Right cardiac atrium (tissue), 5 donors: ENCODE results near the gene SMARCAL1. TPM values are rescaled to one million over a fixed set of nuclear protein-coding genes. Genes with fewer than 3 reads are reported as not detected.
A peak's percentile ranks its signal among the peaks of the same experiment; 100 is the strongest.

Experiments used
- ATAC-seq, 2 donors: fragments of 200-7000 bp; cut with Tn5 transposase; one replicate each; pipeline versions ENCODE4 v1.8.0 to v1.9.1; 2020; ENCODE audit warnings: moderate library complexity in 2 of 2, mild to moderate bottlenecking in 1 of 2
- DNase-seq, 3 donors: peaks; one replicate each; pipeline ENCODE4 v3.0.0-alpha.2; 2020
- H3K27ac ChIP-seq: one replicate; pipeline ENCODE4 v1.5.1; 2013; ENCODE audit warnings: mild to moderate bottlenecking, low read length, control low read depth, moderate library complexity
- H3K27me3 ChIP-seq: one replicate; pipeline ENCODE4 v1.6.1; 2013; ENCODE audit not compliant: control insufficient read depth, insufficient read depth
- H3K4me1 ChIP-seq: one replicate; pipeline ENCODE4 v1.6.1; 2013; ENCODE audit warnings: low read length; ENCODE audit not compliant: control insufficient read depth, insufficient read depth
- H3K4me3 ChIP-seq: one replicate; pipeline ENCODE4 v1.5.1; 2013; ENCODE audit warnings: low read length, control low read depth
- H3K9me3 ChIP-seq: one replicate; pipeline ENCODE4 v1.6.1; 2013; ENCODE audit warnings: low read length; ENCODE audit not compliant: control insufficient read depth
- WGBS: extraction: QIAGEN DNeasy Blood & Tissue Kit; methylation state at CpG from one replicate; pipeline ENCODE4 v1.1.7; 2013; 5-methylcytosine and 5-hydroxymethylcytosine counted together
- intact Hi-C, 4 donors: fragments of 100-400 bp; cut with DNase I; formaldehyde crosslinking; loops; one replicate each; pipeline versions ENCODE4 v1.11.0 to v1.14.0; 2022 to 2023
- polyA plus RNA-seq: library from polyadenylated mRNA; stranded (reverse); fragments of 200-250 nt; gene quantifications from one replicate; pipeline ENCODE4 v1.2.3, GENCODE V29; 2013
- total RNA-seq, 4 donors: library from RNA; stranded (reverse); fragmentation: NEBNext Ultra II Directional; extraction: Animal tissue kit (Norgen Biotek cat#: 25700); gene quantifications; one replicate each; pipeline ENCODE4 v1.2.1, GENCODE V29; 2021
- donor health status: healthy with polysubstance abuse.
- donor health status: DM: no; HTN: yes; CAD: no.
- donor health status: DM: no; HTN: no; CAD: no.
- donor health status: DM: no; HTN: yes; CAD: no; lungs with severe emphysema.
- donor health status: DM: yes; HTN: yes; CAD: no.

SMARCAL1 gene
- total and polyA plus RNA-seq, 5 donors = 9.3 to 16.1 (median 12.8) TPM

- Histone ChIP-seq H3K4me1 (no peaks in the 10 kb centered on the region), H3K4me3 (no peak overlapping the region), H3K27me3 (no peaks in the 10 kb centered on the region), H3K9me3 (no peaks in the 10 kb centered on the region), H3K27ac (no peak overlapping the region)
- ATAC-seq = peak; percentile 70 to 74
- intact Hi-C loops = loop anchor here (1.0 to 10.0 kb wide), 4 partner anchors 146 to 1236 kb away; no protein-coding TSS in a partner anchor
- DNase-seq = peak in 1 of 3 donors; percentile 31
- WGBS = 60% methylated on average over 3 of the region's 3 CpGs
Observed at GRCh38 chr2:216519154-216519762, 107.0 kb downstream of the SMARCAL1 start.

GRCh38 chr2:216520112-216520511 lies 107.8 kb downstream of the SMARCAL1 start:
- intact Hi-C loops = no loop called here
- ATAC-seq (peak in 1 of 2 donors; percentile 9), DNase-seq (no peak)
- Histone ChIP-seq H3K4me3 (no peak overlapping the region), H3K9me3 (no peaks in the 10 kb centered on the region), H3K27ac (no peak overlapping the region), H3K27me3 (no peaks in the 10 kb centered on the region), H3K4me1 (no peaks in the 10 kb centered on the region)
- 78% methylated on average over 4 of the region's 4 CpGs for WGBS

GRCh38 chr2:216522892-216523502 lies 110.7 kb downstream of the SMARCAL1 start:
- Histone ChIP-seq H3K27ac (no peak overlapping the region), H3K9me3 (no peaks in the 10 kb centered on the region), H3K27me3 (no peaks in the 10 kb centered on the region), H3K4me1 (no peaks in the 10 kb centered on the region), H3K4me3 (no peak overlapping the region)
- intact Hi-C loops = no loop called here
- WGBS = 96% methylated on average over 1 of the region's 1 CpG
- DNase-seq (no peak), ATAC-seq (no peak)

GRCh38 chr2:216525972-216526371 lies 113.7 kb downstream of the SMARCAL1 start:
- ATAC-seq (no peak), DNase-seq (no peak)
- H3K4me1 ChIP-seq = no peaks in the 10 kb centered on the region
- H3K9me3 ChIP-seq = no peaks in the 10 kb centered on the region
- no peak overlapping the region for H3K27ac ChIP-seq
- intact Hi-C loops = no loop called here
- WGBS = 64% methylated on average over 4 of the region's 4 CpGs
- H3K27me3 ChIP-seq = no peaks in the 10 kb centered on the region
- no peak overlapping the region for H3K4me3 ChIP-seq

GRCh38 chr2:216526939-216527338 lies 114.7 kb downstream of the SMARCAL1 start:
- DNase-seq (no peak), ATAC-seq (no peak)
- no peaks in the 10 kb centered on the region for H3K27me3 ChIP-seq
- WGBS = 100% methylated on average over 1 of the region's 1 CpG
- H3K9me3 ChIP-seq = no peaks in the 10 kb centered on the region
- H3K27ac ChIP-seq = no peak overlapping the region
- no peak overlapping the region for H3K4me3 ChIP-seq
- no peaks in the 10 kb centered on the region for H3K4me1 ChIP-seq
- intact Hi-C loops = no loop called here

GRCh38 chr2:216527600-216527999 lies 115.3 kb downstream of the SMARCAL1 start:
- ATAC-seq = no peak
- H3K4me1 ChIP-seq = no peaks in the 10 kb centered on the region
- DNase-seq = no peak
- 91% methylated on average over 1 of the region's 1 CpG for WGBS
- H3K27me3 ChIP-seq = no peaks in the 10 kb centered on the region
- no peaks in the 10 kb centered on the region for H3K9me3 ChIP-seq
- no peak overlapping the region for H3K4me3 ChIP-seq
- intact Hi-C loops = no loop called here
- no peak overlapping the region for H3K27ac ChIP-seq

- Histone ChIP-seq H3K27me3 (no peaks in the 10 kb centered on the region), H3K4me1 (peaks cover 22% of the 10 kb centered on the region), H3K9me3 (no peaks in the 10 kb centered on the region), H3K27ac (peak overlapping the region; percentile 61), H3K4me3 (no peak overlapping the region)
- ATAC-seq = no peak
- DNase-seq = no peak
- intact Hi-C loops = no loop called here
- 68% methylated on average over 2 of the region's 2 CpGs for WGBS
Observed at GRCh38 chr2:216532562-216532961, 120.3 kb downstream of the SMARCAL1 start.

Other genes with a start within 250 kb of the SMARCAL1 start
- gene MARCHF4, start 40.0 kb upstream of the SMARCAL1 start, total RNA-seq = under 1 TPM in 1 of 4 donors, not detected in 3; 0.14 TPM
- gene MARCHF4, start 40.0 kb upstream of the SMARCAL1 start, polyA plus RNA-seq = not detected
- gene RPL37A, start 86.4 kb downstream of the SMARCAL1 start, total RNA-seq = 1,000 to 10,000 TPM; 1,836 to 2,258 (median 1,899) TPM
- 3,516 TPM for gene RPL37A, start 86.4 kb downstream of the SMARCAL1 start, polyA plus RNA-seq
- 100 to 1,000 TPM in 2 of 4 donors, 10 to 100 TPM in 2; 62.6 to 168 (median 92.4) TPM for gene IGFBP2, start 220.9 kb downstream of the SMARCAL1 start, total RNA-seq
- 115 TPM for gene IGFBP2, start 220.9 kb downstream of the SMARCAL1 start, polyA plus RNA-seq